ENCODE measurements around the gene PRKG1. TPM values are rescaled to one million over a fixed set of nuclear protein-coding genes. Genes with fewer than 3 reads are reported as not detected.

Gene PRKG1
- total RNA-seq, 4 donors from 2014 or later: 26.5 to 72.3 (median 58.1) TPM

DNA sequence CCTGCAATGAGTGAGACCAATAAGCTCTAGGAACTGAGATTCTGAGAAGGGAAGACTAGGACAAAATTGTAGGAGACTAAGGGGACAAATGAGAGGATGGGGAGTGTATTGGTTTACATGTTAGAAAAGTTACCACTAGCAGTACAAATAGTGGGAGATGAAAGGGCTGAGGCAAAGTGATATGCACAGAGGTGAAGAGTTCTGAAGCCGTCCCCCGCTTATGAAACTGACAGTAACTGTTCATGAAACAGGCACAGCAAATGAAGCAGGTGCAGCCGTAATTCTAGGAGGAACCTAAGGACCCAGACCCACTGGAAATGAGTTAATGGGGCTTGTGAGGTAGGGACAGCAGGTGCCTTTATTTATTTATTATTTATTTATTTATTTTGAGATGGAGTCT, 211.3 kb downstream of the PRKG1 start:
- Histone ChIP-seq H3K4me1 (no peaks in the 10 kb centered on the region), H3K36me3 (no peaks in the 10 kb centered on the region), H3K9me3 (no peaks in the 10 kb centered on the region), H3K27ac (no peak overlapping the region), H3K27me3 (no peaks in the 10 kb centered on the region), H3K4me3 (replicated peaks in 1 of 3) (no peak overlapping the region)
- TF ChIP-seq POLR2A (IDR thresholded peaks at IDR 0.05): no peak
- TF ChIP-seq, protein P1, sequence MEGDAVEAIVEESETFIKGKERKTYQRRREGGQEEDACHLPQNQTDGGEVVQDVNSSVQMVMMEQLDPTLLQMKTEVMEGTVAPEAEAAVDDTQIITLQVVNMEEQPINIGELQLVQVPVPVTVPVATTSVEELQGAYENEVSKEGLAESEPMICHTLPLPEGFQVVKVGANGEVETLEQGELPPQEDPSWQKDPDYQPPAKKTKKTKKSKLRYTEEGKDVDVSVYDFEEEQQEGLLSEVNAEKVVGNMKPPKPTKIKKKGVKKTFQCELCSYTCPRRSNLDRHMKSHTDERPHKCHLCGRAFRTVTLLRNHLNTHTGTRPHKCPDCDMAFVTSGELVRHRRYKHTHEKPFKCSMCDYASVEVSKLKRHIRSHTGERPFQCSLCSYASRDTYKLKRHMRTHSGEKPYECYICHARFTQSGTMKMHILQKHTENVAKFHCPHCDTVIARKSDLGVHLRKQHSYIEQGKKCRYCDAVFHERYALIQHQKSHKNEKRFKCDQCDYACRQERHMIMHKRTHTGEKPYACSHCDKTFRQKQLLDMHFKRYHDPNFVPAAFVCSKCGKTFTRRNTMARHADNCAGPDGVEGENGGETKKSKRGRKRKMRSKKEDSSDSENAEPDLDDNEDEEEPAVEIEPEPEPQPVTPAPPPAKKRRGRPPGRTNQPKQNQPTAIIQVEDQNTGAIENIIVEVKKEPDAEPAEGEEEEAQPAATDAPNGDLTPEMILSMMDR (IDR thresholded peaks at IDR 0.05): no peak
- intact Hi-C loops (cut with DNase I): no loop called here
- no peak for DNase-seq
- WGBS, 2 donors: 93 to 94% methylated on average over 3 of the region's 3 CpGs

DNA sequence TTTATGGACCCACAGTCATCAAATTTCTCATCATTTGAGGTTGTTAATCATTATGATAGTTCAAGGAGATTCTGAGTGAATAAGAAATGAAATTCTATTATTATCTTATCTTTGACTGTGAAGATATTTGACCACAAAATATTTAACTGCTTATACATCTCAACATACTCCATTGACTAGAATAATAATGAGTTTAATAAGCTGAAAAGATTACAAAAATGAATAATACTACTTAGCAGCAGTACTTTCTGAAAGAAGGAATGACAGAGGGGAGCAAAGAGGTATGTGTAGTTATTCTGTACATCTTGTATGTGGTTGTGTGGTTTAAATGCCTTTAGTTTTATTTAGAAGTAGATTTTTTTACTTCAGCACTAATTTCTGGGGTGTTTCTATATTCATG, 214.2 kb downstream of the PRKG1 start:
- intact Hi-C loops (cut with DNase I): no loop called here
- Histone ChIP-seq H3K4me3 (replicated peaks in 1 of 3) (no peak overlapping the region), H3K4me1 (no peaks in the 10 kb centered on the region), H3K36me3 (no peaks in the 10 kb centered on the region), H3K27ac (no peak overlapping the region), H3K27me3 (no peaks in the 10 kb centered on the region), H3K9me3 (no peaks in the 10 kb centered on the region)
- DNase-seq: no peak
- TF ChIP-seq, protein P1 (IDR thresholded peaks at IDR 0.05): no peak
- no peak for TF ChIP-seq POLR2A (IDR thresholded peaks at IDR 0.05)

DNA sequence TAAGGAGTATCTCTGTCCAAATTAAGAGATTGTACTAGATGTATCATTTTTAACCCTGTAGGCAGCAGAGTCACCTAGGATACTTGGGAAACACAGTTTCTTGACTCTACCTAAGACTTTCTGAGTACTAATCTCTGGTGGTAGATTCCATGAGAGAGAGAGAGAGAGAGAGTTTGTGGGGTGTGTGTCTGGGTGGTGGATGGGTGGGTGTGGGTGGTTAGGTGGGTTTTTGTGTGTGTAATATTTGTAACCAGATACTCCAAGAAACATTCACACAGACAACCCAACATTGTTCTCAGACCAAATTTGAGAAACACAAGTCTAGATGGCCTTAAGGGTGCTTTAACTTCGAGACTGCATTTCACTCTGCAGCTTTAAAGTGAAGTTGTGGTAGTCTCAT, 215.2 kb downstream of the PRKG1 start:
- Histone ChIP-seq H3K4me1 (no peaks in the 10 kb centered on the region), H3K27ac (no peak overlapping the region), H3K36me3 (no peaks in the 10 kb centered on the region), H3K27me3 (no peaks in the 10 kb centered on the region), H3K4me3 (replicated peaks in 1 of 3) (no peak overlapping the region), H3K9me3 (no peaks in the 10 kb centered on the region)
- intact Hi-C loops (cut with DNase I): no loop called here
- no peak for DNase-seq
- WGBS, 2 donors: 85 to 96% methylated on average over 1 of the region's 1 CpG
- TF ChIP-seq POLR2A (IDR thresholded peaks at IDR 0.05): no peak
- TF ChIP-seq, protein P1 (IDR thresholded peaks at IDR 0.05): no peak

DNA sequence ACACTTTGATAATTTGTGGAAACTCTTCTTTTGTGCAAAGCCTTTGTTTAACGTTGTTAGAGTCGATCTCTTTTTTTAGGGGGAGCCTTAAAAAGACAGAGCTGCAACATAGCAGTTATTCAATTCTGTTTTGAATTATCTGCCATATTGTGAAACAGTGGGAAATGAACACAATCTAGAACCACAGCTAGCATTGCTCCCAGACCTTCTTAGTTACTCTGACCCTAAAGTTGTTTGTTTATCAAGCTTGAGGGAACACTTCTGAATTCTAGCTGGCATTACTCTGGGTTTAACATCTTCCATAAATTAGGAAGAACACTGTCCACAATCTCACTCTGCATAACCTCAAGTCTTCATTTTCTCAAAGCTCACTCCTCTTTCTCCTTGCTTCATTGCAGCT, 217.7 kb downstream of the PRKG1 start:
- H3K27ac ChIP-seq: no peak overlapping the region
- no peaks in the 10 kb centered on the region for H3K27me3 ChIP-seq
- DNase-seq: no peak
- TF ChIP-seq, protein P1 (IDR thresholded peaks at IDR 0.05): no peak
- no peak for TF ChIP-seq POLR2A (IDR thresholded peaks at IDR 0.05)
- H3K4me3 ChIP-seq (replicated peaks in 1 of 3): no peak overlapping the region
- 31 to 39% methylated on average over 2 of the region's 2 CpGs for WGBS, 2 donors
- no peaks in the 10 kb centered on the region for H3K36me3 ChIP-seq
- H3K4me1 ChIP-seq: no peaks in the 10 kb centered on the region
- intact Hi-C loops (cut with DNase I): no loop called here
- H3K9me3 ChIP-seq: no peaks in the 10 kb centered on the region

DNA sequence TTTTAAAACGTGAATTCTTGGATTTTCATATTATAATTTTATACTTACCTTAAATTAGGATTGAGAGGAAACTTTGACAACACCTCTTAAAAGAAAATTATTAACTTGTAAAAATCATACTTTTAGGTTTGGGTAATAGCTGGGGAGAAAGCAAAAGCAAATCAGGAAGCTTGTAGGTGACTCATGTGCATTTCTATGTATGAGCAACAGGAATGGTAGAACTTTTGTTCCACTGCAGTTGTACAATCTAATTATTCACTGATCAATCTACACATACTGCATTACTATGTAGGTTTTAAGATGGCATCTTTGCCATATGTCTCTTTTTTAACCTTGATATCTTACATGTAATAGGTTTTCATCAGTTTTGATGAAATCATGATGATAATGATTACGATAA, 223.2 kb downstream of the PRKG1 start:
- 96 to 97% methylated on average over 2 of the region's 2 CpGs for WGBS, 2 donors
- TF ChIP-seq POLR2A (IDR thresholded peaks at IDR 0.05): no peak
- TF ChIP-seq, protein P1 (IDR thresholded peaks at IDR 0.05): no peak
- intact Hi-C loops (cut with DNase I): no loop called here
- H3K4me1 ChIP-seq: no peaks in the 10 kb centered on the region
- H3K27ac ChIP-seq: no peak overlapping the region
- no peak for DNase-seq
- H3K27me3 ChIP-seq: no peaks in the 10 kb centered on the region
- no peaks in the 10 kb centered on the region for H3K9me3 ChIP-seq
- H3K36me3 ChIP-seq: no peaks in the 10 kb centered on the region
- no peak overlapping the region for H3K4me3 ChIP-seq (replicated peaks in 1 of 3)
